ENCODE measurements around the gene CEBPB.

GRCh38 chr20:50218987-50219435 lies 28.4 kb downstream of the CEBPB start:
- no peak for TF ChIP-seq POLR2AphosphoS5 (IDR thresholded peaks at IDR 0.05; ENCODE audit: borderline replicate concordance, low read depth, low read length)
- TF ChIP-seq FOXP2 (optimal IDR thresholded peaks at IDR 0.05; ENCODE audit: control extremely low read depth, extremely low read length, insufficient read depth): no peak

Data from SK-N-MC (cell line).